OCI-LY3 (cell line): Measurements from ENCODE around the gene RHOH.

Experiments used
- CTCF ChIP-seq: fragments of 200-600, 300-600 bp; sonication (generic); IDR thresholded peaks from 2 replicates; pipeline ENCODE4 v1.5.1; 2014; ENCODE audit warnings: antibody characterized with exemption, low read length, low read depth
- EZH2phosphoT487 ChIP-seq: fragments of 200-600 bp; shearing (Covaris generic); IDR thresholded peaks from 2 replicates; pipeline ENCODE4 v1.6.1; 2018; ENCODE audit warnings: antibody characterized with exemption, mixed run types, low read depth

- TF ChIP-seq CTCF (no peak), EZH2phosphoT487 (no peak)
These were observed 41.3 kb downstream of the RHOH start for GRCh38 chr4:40238008-40238699.
